Chondrocyte (in vitro differentiated cells): ENCODE measurements around the gene MEX3D. TPM values are rescaled to one million over a fixed set of nuclear protein-coding genes. Genes with fewer than 3 reads are reported as not detected.

ENCODE experiments used
- DNase-seq: peaks from one replicate; pipeline ENCODE4 v3.0.0; 2021; ENCODE audit warnings: mixed read lengths, low spot score
- H3K27ac Mint-ChIP-seq: one replicate; pipeline ENCODE4 v1.8.0; 2021; ENCODE audit warnings: mild to moderate bottlenecking, moderate library complexity, mixed read lengths; ENCODE audit not compliant: unreplicated experiment
- H3K27me3 Mint-ChIP-seq: 2 replicates; pipeline ENCODE4 v1.8.0; 2021; ENCODE audit warnings: low read depth, mixed read lengths
- H3K36me3 Mint-ChIP-seq: 2 replicates; pipeline ENCODE4 v1.8.0; 2021; ENCODE audit warnings: low read depth, mixed read lengths
- H3K4me1 Mint-ChIP-seq: 2 replicates; pipeline ENCODE4 v1.8.0; 2021; ENCODE audit warnings: low read depth, mild to moderate bottlenecking, mixed read lengths
- H3K4me3 Mint-ChIP-seq: one replicate; pipeline ENCODE4 v1.8.0; 2021; ENCODE audit warnings: mild to moderate bottlenecking, moderate library complexity, mixed read lengths; ENCODE audit not compliant: unreplicated experiment
- H3K9me3 Mint-ChIP-seq: 2 replicates; pipeline ENCODE4 v1.8.0; 2021; ENCODE audit warnings: low read depth, mixed read lengths
- total RNA-seq: library from RNA; stranded (reverse); gene quantifications from 3 replicates; pipeline ENCODE4 v1.2.1, GENCODE V29; 2021
- TF ChIP-seq, protein P1 (sequence below): fragments of 200-600 bp; sonication (generic); IDR thresholded peaks from 2 replicates; pipeline ENCODE4 v1.5.0; 2021; ENCODE audit warnings: antibody characterized with exemption, mild to moderate bottlenecking, moderate library complexity

The MEX3D gene
- total RNA-seq, 1 donor from 2014 or later: 60.1 TPM

DNA sequence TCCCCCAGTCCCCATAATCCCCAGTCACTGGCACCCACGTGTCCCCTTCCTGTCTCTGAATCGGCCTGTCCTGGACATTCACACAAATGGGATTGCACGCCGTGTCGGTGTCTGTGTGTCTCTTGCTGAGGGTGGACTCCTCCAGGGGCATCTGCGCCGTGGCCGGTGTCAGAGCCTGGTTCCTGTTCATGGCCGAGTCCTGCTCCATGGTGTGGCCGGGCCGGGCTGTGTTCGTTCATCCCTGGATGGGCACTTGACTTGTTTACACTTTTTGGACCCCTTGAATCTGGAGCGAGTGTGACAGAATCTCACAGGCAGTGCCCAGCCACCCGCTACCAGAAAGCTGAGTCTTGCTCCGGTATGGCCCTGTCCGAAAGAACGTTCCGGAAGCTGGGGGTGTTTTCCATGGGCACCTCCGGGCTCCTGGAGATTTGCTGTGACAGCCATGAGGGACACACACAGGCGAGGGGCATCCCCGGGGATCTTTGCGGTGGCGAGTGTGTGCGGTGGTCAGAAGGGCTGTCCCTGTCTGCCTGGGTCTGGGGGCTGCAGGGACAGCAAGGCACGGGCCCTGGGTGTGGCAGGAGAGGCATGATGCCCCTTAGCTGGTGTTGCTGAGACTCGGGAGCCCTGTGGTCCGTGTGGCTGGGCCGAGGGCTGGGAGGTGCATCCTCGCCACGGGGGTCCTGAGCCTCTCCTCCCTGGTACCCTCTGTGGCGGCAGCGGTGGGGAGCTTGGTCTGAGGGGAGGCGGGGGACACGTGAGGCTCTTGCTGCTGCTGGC lies 6.4 kb upstream of the MEX3D start:
- Mint-ChIP-seq H3K27me3 (no peaks in the 10 kb centered on the region), H3K27ac (no peak overlapping the region), H3K9me3 (no peaks in the 10 kb centered on the region), H3K36me3 (peaks cover 5% of the 10 kb centered on the region), H3K4me3 (no peak overlapping the region), H3K4me1 (peaks cover 7% of the 10 kb centered on the region)
- no peak for DNase-seq
- TF ChIP-seq, protein P1, sequence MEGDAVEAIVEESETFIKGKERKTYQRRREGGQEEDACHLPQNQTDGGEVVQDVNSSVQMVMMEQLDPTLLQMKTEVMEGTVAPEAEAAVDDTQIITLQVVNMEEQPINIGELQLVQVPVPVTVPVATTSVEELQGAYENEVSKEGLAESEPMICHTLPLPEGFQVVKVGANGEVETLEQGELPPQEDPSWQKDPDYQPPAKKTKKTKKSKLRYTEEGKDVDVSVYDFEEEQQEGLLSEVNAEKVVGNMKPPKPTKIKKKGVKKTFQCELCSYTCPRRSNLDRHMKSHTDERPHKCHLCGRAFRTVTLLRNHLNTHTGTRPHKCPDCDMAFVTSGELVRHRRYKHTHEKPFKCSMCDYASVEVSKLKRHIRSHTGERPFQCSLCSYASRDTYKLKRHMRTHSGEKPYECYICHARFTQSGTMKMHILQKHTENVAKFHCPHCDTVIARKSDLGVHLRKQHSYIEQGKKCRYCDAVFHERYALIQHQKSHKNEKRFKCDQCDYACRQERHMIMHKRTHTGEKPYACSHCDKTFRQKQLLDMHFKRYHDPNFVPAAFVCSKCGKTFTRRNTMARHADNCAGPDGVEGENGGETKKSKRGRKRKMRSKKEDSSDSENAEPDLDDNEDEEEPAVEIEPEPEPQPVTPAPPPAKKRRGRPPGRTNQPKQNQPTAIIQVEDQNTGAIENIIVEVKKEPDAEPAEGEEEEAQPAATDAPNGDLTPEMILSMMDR: no peak

DNA sequence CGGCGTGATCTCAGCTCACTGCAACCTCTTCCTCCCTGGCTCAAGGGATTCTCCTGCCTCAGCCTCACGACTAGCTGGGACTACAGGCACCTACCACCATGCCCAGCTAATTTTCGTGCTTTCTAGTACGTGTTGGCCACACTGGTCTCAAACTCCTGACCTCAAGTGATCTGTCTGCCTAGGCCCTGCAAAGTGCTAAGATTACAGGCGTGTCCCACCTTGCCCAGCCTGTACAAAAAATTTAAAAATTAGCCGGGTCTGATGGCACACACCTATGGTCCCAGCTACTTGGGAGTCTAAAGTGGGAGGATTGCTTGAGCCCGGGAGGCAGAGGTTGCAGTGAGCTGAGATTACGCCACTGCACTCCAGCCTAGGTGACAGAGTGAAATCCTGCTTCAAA lies 4.7 kb upstream of the MEX3D start:
- peaks cover 3% of the 10 kb centered on the region for H3K36me3 Mint-ChIP-seq
- TF ChIP-seq, protein P1: no peak
- no peak overlapping the region for H3K4me3 Mint-ChIP-seq
- no peak overlapping the region for H3K27ac Mint-ChIP-seq
- H3K4me1 Mint-ChIP-seq: peaks cover 7% of the 10 kb centered on the region
- DNase-seq: no peak
- no peaks in the 10 kb centered on the region for H3K27me3 Mint-ChIP-seq
- no peaks in the 10 kb centered on the region for H3K9me3 Mint-ChIP-seq

DNA sequence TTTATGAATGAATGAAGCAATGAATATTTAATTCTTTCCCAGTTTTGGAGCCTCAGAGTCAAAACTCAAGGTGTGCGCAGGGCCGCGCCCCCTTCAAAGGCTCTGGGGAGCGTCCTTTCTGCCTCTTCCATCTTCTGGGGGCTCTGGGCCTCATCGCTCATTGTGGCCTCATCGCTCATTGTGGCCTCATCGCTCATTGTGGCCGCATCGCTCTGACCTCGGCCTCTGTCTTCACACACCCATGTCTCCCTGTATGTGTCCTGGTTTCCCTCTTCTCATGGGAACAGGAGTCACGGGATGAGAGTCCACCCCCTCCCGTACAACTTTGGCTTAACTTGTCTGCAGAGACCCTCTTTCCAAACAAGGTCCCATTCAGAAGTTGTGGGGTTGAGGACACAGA lies 3.2 kb upstream of the MEX3D start:
- H3K4me3 Mint-ChIP-seq: no peak overlapping the region
- no peaks in the 10 kb centered on the region for H3K27me3 Mint-ChIP-seq
- TF ChIP-seq, protein P1: no peak
- H3K4me1 Mint-ChIP-seq: peaks cover 7% of the 10 kb centered on the region
- no peak overlapping the region for H3K27ac Mint-ChIP-seq
- DNase-seq: no peak
- peaks cover 3% of the 10 kb centered on the region for H3K36me3 Mint-ChIP-seq
- no peaks in the 10 kb centered on the region for H3K9me3 Mint-ChIP-seq

DNA sequence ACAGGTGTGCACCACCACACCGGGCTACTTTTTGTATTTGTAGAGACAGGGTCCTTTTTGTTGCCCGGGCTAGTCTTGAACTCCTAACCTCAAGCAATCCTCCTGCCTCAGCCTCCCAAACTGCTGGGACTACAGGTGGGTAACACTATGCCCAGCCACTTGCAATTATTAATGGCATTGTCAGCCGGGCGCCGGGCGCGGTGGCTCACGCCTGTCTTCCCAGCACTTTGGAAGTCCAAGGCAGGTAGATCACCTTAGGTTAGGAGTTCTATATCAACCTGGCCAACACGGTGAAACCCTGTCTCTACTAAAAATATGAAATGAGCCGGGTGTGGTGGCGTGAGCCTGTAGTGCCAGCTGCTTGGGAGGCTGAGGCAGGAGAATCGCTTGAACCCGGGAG lies 2.7 kb upstream of the MEX3D start:
- H3K36me3 Mint-ChIP-seq: peaks cover 1% of the 10 kb centered on the region
- H3K4me3 Mint-ChIP-seq: no peak overlapping the region
- H3K9me3 Mint-ChIP-seq: no peaks in the 10 kb centered on the region
- no peak for DNase-seq
- H3K27me3 Mint-ChIP-seq: no peaks in the 10 kb centered on the region
- TF ChIP-seq, protein P1: no peak
- H3K4me1 Mint-ChIP-seq: peaks cover 7% of the 10 kb centered on the region
- H3K27ac Mint-ChIP-seq: no peak overlapping the region

- Mint-ChIP-seq H3K27ac (peak overlapping the region; percentile 55), H3K4me3 (peak overlapping the region; percentile 42), H3K36me3 (no peaks in the 10 kb centered on the region), H3K4me1 (peaks cover 13% of the 10 kb centered on the region), H3K27me3 (no peaks in the 10 kb centered on the region), H3K9me3 (no peaks in the 10 kb centered on the region)
- DNase-seq: no peak
- TF ChIP-seq, protein P1: no peak
These were observed 1.9 kb upstream of the MEX3D start for GRCh38 chr19:1569997-1570396.
